ENCODE results near the gene KCNJ3. TPM values are rescaled to one million over a fixed set of nuclear protein-coding genes. Genes with fewer than 3 reads are reported as not detected.

Gene KCNJ3
- total RNA-seq, 2 experiments from 2014 or later: not detected

DNA sequence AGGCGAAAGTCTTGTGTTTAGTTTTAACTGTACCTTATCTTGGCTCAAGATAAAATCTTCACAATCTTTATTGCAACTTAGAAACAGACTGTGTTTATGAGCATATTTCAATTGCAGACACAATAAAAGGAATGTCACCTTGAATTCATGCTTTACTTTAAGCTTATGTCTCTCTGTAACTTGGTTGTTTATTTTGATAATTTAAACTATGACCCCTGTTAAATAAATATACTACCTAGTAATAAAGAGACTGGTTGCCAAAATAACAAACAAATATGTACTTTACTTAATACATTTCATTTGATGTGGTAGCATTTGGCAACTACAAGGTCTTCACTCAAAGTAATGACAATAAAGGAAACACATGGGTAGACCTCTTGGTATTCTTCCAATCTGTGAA lies 202.6 kb downstream of the KCNJ3 start:
- H3K36me3 ChIP-seq (ENCODE audit: insufficient read depth, low read length): no peaks in the 10 kb centered on the region
- no peaks in the 10 kb centered on the region for H4K20me1 ChIP-seq (ENCODE audit: insufficient read depth, low read length)
- H3K9me2 ChIP-seq (ENCODE audit: insufficient read depth, low read length): no peaks in the 10 kb centered on the region
- no peaks in the 10 kb centered on the region for H3K79me2 ChIP-seq (ENCODE audit: insufficient read depth, low read depth, low read length)
- intact Hi-C loops (cut with micrococcal nuclease; ENCODE audit: unreplicated experiment): no loop called here
- BruUV-seq (replicated peaks): no TSS peak
- no peak overlapping the region for H2AFZ ChIP-seq (ENCODE audit: low read length)
- no peak overlapping the region for H3K4me3 ChIP-seq (ENCODE audit: low read depth, low read length, poor library complexity, severe bottlenecking)
- no peak overlapping the region for H3K27ac ChIP-seq (ENCODE audit: low read depth, low read length, poor library complexity, severe bottlenecking)
- no peaks in the 10 kb centered on the region for H3K9me3 ChIP-seq (ENCODE audit: low read length)
- no peak for DNase-seq (ENCODE audit: low spot score)
- CTCF ChIA-PET (ENCODE audit: unreplicated experiment): no interaction called here
- H3K4me2 ChIP-seq (ENCODE audit: low read length): no peak overlapping the region
- H3K4me1 ChIP-seq (ENCODE audit: insufficient read depth, low read length, poor library complexity, severe bottlenecking): no peaks in the 10 kb centered on the region
- POLR2A ChIA-PET: interaction anchor here (1.3 kb wide), 1 partner anchor 9 kb away, joined by 3 read pairs; no protein-coding TSS in a partner anchor
- TF ChIP-seq EZH2phosphoT487 (IDR thresholded peaks at IDR 0.05; ENCODE audit: borderline replicate concordance, low read depth, low read length): no peak
- TF ChIP-seq, protein P1, sequence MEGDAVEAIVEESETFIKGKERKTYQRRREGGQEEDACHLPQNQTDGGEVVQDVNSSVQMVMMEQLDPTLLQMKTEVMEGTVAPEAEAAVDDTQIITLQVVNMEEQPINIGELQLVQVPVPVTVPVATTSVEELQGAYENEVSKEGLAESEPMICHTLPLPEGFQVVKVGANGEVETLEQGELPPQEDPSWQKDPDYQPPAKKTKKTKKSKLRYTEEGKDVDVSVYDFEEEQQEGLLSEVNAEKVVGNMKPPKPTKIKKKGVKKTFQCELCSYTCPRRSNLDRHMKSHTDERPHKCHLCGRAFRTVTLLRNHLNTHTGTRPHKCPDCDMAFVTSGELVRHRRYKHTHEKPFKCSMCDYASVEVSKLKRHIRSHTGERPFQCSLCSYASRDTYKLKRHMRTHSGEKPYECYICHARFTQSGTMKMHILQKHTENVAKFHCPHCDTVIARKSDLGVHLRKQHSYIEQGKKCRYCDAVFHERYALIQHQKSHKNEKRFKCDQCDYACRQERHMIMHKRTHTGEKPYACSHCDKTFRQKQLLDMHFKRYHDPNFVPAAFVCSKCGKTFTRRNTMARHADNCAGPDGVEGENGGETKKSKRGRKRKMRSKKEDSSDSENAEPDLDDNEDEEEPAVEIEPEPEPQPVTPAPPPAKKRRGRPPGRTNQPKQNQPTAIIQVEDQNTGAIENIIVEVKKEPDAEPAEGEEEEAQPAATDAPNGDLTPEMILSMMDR (conservative IDR thresholded peaks at IDR 0.05; ENCODE audit: low read length): no peak
